H9 (cell line): ENCODE data around the gene EEF2K. TPM values are rescaled to one million over a fixed set of nuclear protein-coding genes. Genes with fewer than 3 reads are reported as not detected.

Experiments used
- DNase-seq: peaks from one replicate; pipeline ENCODE4 v3.0.0-alpha.2; 2017
- H2AFZ ChIP-seq: one replicate; pipeline ENCODE4 v1.6.1; 2013; ENCODE audit warnings: mild to moderate bottlenecking, low read length, control low read depth, moderate library complexity
- H2AK5ac ChIP-seq: 2 replicates; pipeline ENCODE4 v1.6.1; 2013; ENCODE audit warnings: low read length, control low read depth, mixed read lengths; ENCODE audit not compliant: insufficient read length
- H2BK120ac ChIP-seq: one replicate; pipeline ENCODE4 v1.6.1; 2013; ENCODE audit warnings: low read depth, mild to moderate bottlenecking, low read length, control low read depth, inconsistent platforms; ENCODE audit not compliant: poor library complexity, severe bottlenecking
- H2BK12ac ChIP-seq: 2 replicates; pipeline ENCODE4 v1.6.1; 2013; ENCODE audit warnings: low read length, control low read depth, mixed read lengths, low read depth; ENCODE audit not compliant: insufficient read length
- H2BK15ac ChIP-seq: 2 replicates; pipeline ENCODE4 v1.6.1; 2013; ENCODE audit warnings: low read depth, low read length, control low read depth
- H2BK20ac ChIP-seq: one replicate; pipeline ENCODE4 v1.6.1; 2013; ENCODE audit warnings: low read depth, mild to moderate bottlenecking, low read length, control low read depth, inconsistent platforms; ENCODE audit not compliant: poor library complexity, severe bottlenecking
- H2BK5ac ChIP-seq: 2 replicates; pipeline ENCODE4 v1.6.1; 2013; ENCODE audit warnings: low read length, control low read depth, mixed read lengths; ENCODE audit not compliant: insufficient read length
- H3K14ac ChIP-seq: 2 replicates; pipeline ENCODE4 v1.6.1; 2013; ENCODE audit warnings: low read length, control low read depth; ENCODE audit not compliant: insufficient read depth
- H3K18ac ChIP-seq: 2 replicates; pipeline ENCODE4 v1.6.1; 2013; ENCODE audit warnings: low read depth, mild to moderate bottlenecking, mixed read lengths, low read length, control low read depth; ENCODE audit not compliant: insufficient read length
- H3K23ac ChIP-seq: 2 replicates; pipeline ENCODE4 v1.6.1; 2013; ENCODE audit warnings: low read length, control low read depth, mixed read lengths, low read depth; ENCODE audit not compliant: insufficient read length
- H3K23me2 ChIP-seq: 2 replicates; pipeline ENCODE4 v1.6.1; 2013; ENCODE audit warnings: low read depth, mild to moderate bottlenecking, mixed read lengths, low read length, control low read depth; ENCODE audit not compliant: insufficient read length, poor library complexity, severe bottlenecking
- H3K27ac ChIP-seq: 2 replicates; pipeline ENCODE4 v1.5.1; 2013; ENCODE audit warnings: low read length, control low read depth, mixed read lengths, low read depth; ENCODE audit not compliant: insufficient read length
- H3K27me3 ChIP-seq: 2 replicates; pipeline ENCODE4 v1.6.1; 2013; ENCODE audit warnings: low read length, control low read depth, inconsistent platforms; ENCODE audit not compliant: insufficient read depth
- H3K4ac ChIP-seq: 2 replicates; pipeline ENCODE4 v1.6.1; 2013; ENCODE audit warnings: low read depth, mild to moderate bottlenecking, control low read depth, inconsistent platforms, low read length, moderate library complexity
- H3K4me1 ChIP-seq: 2 replicates; pipeline ENCODE4 v1.6.1; 2013; ENCODE audit warnings: low read length, control low read depth, inconsistent platforms; ENCODE audit not compliant: insufficient read depth
- H3K4me2 ChIP-seq: 2 replicates; pipeline ENCODE4 v1.6.1; 2013; ENCODE audit warnings: low read length, control low read depth, mixed read lengths; ENCODE audit not compliant: insufficient read length, insufficient read depth
- H3K56ac ChIP-seq: 2 replicates; pipeline ENCODE4 v1.6.1; 2013; ENCODE audit warnings: low read depth, mild to moderate bottlenecking, mixed read lengths, low read length, control low read depth; ENCODE audit not compliant: insufficient read length
- H3K79me1 ChIP-seq: 2 replicates; pipeline ENCODE4 v1.6.1; 2013; ENCODE audit warnings: low read depth, mild to moderate bottlenecking, moderate library complexity, low read length, control low read depth, inconsistent platforms; ENCODE audit not compliant: insufficient read depth, poor library complexity, severe bottlenecking
- H3K79me2 ChIP-seq: 2 replicates; pipeline ENCODE4 v1.6.1; 2013; ENCODE audit warnings: low read length, control low read depth, inconsistent platforms; ENCODE audit not compliant: insufficient read depth
- H3K9ac ChIP-seq: 2 replicates; pipeline ENCODE4 v1.6.1; 2013; ENCODE audit warnings: low read length, control low read depth, mixed read lengths; ENCODE audit not compliant: insufficient read length; ENCODE audit errors: extremely low read depth
- H3K9me3 ChIP-seq: one replicate; pipeline ENCODE4 v1.6.1; 2013; ENCODE audit warnings: low read depth, low read length, inconsistent platforms; ENCODE audit not compliant: control insufficient read depth
- H3T11ph ChIP-seq: one replicate; pipeline ENCODE4 v1.6.1; 2013; ENCODE audit warnings: mild to moderate bottlenecking, low read length, control low read depth, inconsistent platforms
- H4K20me1 ChIP-seq: one replicate; pipeline ENCODE4 v1.6.1; 2013; ENCODE audit not compliant: control insufficient read depth, insufficient read length, insufficient read depth
- H4K5ac ChIP-seq: 2 replicates; pipeline ENCODE4 v1.6.1; 2013; ENCODE audit warnings: low read depth, mild to moderate bottlenecking, mixed read lengths, low read length, control low read depth; ENCODE audit not compliant: insufficient read length
- H4K8ac ChIP-seq: replicated peaks from 2 replicates; pipeline ENCODE4 v1.6.1; 2013; ENCODE audit warnings: low read length, control low read depth, mixed read lengths, low read depth; ENCODE audit not compliant: insufficient read length
- H4K91ac ChIP-seq: 2 replicates; pipeline ENCODE4 v1.6.1; 2013; ENCODE audit warnings: low read depth, mild to moderate bottlenecking, moderate library complexity, mixed read lengths, low read length, control low read depth; ENCODE audit not compliant: insufficient read length
- H3K27ac Mint-ChIP-seq, 3 experiments: 2 replicates in 2 of 3; 3 replicates in 1 of 3; pipeline ENCODE4 v1.8.0; 2020 to 2021; ENCODE audit warnings: mixed read lengths in 3 of 3, mild to moderate bottlenecking in 1 of 3, moderate library complexity in 1 of 3
- H3K27me3 Mint-ChIP-seq: 2 replicates; pipeline ENCODE4 v1.8.0; 2021; ENCODE audit warnings: low read depth, mild to moderate bottlenecking, moderate library complexity, mixed read lengths
- H3K36me3 Mint-ChIP-seq, 3 experiments: 2 replicates in 2 of 3; 3 replicates in 1 of 3; pipeline ENCODE4 v1.8.0; 2020 to 2021; ENCODE audit warnings: low read depth in 3 of 3, mixed read lengths in 3 of 3; ENCODE audit not compliant: insufficient read depth in 1 of 3
- H3K4me1 Mint-ChIP-seq, 2 experiments: 2 replicates each; pipeline ENCODE4 v1.8.0; 2020; ENCODE audit warnings: mixed read lengths in 2 of 2
- H3K4me3 Mint-ChIP-seq, 2 experiments: 2 replicates in 1 of 2; 3 replicates in 1 of 2; pipeline ENCODE4 v1.8.0; 2020 to 2021; ENCODE audit warnings: mild to moderate bottlenecking in 2 of 2, mixed read lengths in 2 of 2, moderate library complexity in 1 of 2
- H3K9me3 Mint-ChIP-seq, 2 experiments: 2 replicates in 1 of 2; 3 replicates in 1 of 2; pipeline ENCODE4 v1.8.0; 2020; ENCODE audit warnings: mild to moderate bottlenecking in 2 of 2, mixed read lengths in 2 of 2, moderate library complexity in 1 of 2
- CTCF ChIP-seq: fragments of 200-600 bp; sonication (generic); conservative IDR thresholded peaks from 3 replicates; pipeline ENCODE4 v1.8.0; 2021; ENCODE audit warnings: antibody characterized with exemption, mild to moderate bottlenecking
- WGBS: extraction: QIAGEN DNeasy Blood & Tissue Kit; methylation state at CpG from one replicate; pipeline ENCODE4 v1.1.7; 2013; ENCODE audit warnings: missing lambda C conversion rate, low lambda C conversion rate, mixed read lengths; ENCODE audit not compliant: insufficient read length; ENCODE audit errors: extremely low coverage; 5-methylcytosine and 5-hydroxymethylcytosine counted together
- total RNA-seq: library from RNA; stranded (reverse); gene quantifications from 2 replicates; pipeline ENCODE4 v1.2.1, GENCODE V29; 2021

Gene EEF2K
- total RNA-seq, 1 experiment from 2014 or later, result 20.7 TPM

- WGBS, result no CpG with 5 or more reads among the region's 16 CpGs
- no peaks in the 10 kb centered on the region for H3K27me3 Mint-ChIP-seq
- Histone ChIP-seq H2BK120ac (no peak overlapping the region), H3K27me3 (no peaks in the 10 kb centered on the region), H3K9me3 (no peaks in the 10 kb centered on the region), H3K56ac (no peak overlapping the region), H2AK5ac (no peak overlapping the region), H3K79me2 (no peaks in the 10 kb centered on the region; the same call in 1 of the 2 replicates), H3K4ac (no peak overlapping the region), H3K23me2 (no peaks in the 10 kb centered on the region), H4K5ac (no peak overlapping the region), H2BK12ac (no peak overlapping the region), H4K8ac (no peak overlapping the region), H2BK5ac (no peak overlapping the region), H3K27ac (no peak overlapping the region), H3K9ac (no peak overlapping the region), H2AFZ (no peak overlapping the region), H3T11ph (no peak overlapping the region), H3K4me1 (no peaks in the 10 kb centered on the region), H3K4me2 (no peak overlapping the region), H3K79me1 (no peaks in the 10 kb centered on the region), H3K14ac (no peak overlapping the region; the same call in 1 of the 2 replicates), H2BK15ac (no peak overlapping the region), H3K18ac (no peak overlapping the region), H2BK20ac (no peak overlapping the region), H4K91ac (no peak overlapping the region), H4K20me1 (peaks cover 3% of the 10 kb centered on the region), H3K23ac (no peak overlapping the region)
- peak overlapping the region; percentile 47 to 91 (median 75); a peak in 6 of 7 replicates for H3K27ac Mint-ChIP-seq
- H3K4me3 Mint-ChIP-seq, result no peak overlapping the region; a peak in 1 of 5 replicates
- H3K36me3 Mint-ChIP-seq, result peaks cover 24 to 37% (median 35%) of the 10 kb centered on the region in 3 experiments
- peak; percentile 62 for DNase-seq
- H3K4me1 Mint-ChIP-seq, result peaks cover 7 to 9% of the 10 kb centered on the region in 2 experiments
- TF ChIP-seq CTCF, result no peak
- H3K9me3 Mint-ChIP-seq, result peaks cover 3 to 6% of the 10 kb centered on the region in 2 experiments; a peak in 2 of 5 replicates
These were observed 72.6 kb downstream of the EEF2K start for GRCh38 chr16:22278441-22279230.
